HG03442 (cell line): ENCODE data around the gene TMEM255B.
"Not testable (repeated sequence)": the region's sequence is repeated elsewhere in the genome, so short reads cannot be mapped to it uniquely, and the experiment has no call there.

ENCODE experiments used
- ATAC-seq: cut with Tn5 transposase; IDR thresholded peaks from one replicate; pipeline ENCODE4 v1.9.1; 2021; ENCODE audit warnings: mild to moderate bottlenecking, moderate library complexity; ENCODE audit not compliant: unreplicated experiment

TMEM255B gene

DNA sequence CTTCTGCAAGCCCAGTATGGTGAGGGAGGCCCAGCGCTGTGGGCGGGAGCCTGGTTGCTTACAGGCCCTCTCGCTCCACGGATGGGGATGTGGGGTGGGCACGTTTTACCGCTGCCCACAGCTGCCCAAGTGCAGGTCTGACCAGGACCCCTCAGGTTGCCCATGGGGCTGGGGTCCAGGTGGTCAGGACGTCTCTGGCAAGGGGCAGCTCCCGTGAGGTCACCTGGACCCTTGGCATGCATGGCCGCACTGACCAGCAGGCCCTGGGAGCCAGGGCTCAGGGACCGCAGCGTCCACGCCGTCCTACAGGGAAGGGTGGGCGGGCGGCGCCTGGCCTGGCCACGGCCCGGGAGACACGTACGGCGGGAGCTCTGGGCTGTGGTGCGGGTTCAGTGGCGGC lies 72.0 kb downstream of the TMEM255B start:
- ATAC-seq: no peak

GRCh38 chr13:113832205-113832604 lies 73.2 kb downstream of the TMEM255B start:
- ATAC-seq: no peak

DNA sequence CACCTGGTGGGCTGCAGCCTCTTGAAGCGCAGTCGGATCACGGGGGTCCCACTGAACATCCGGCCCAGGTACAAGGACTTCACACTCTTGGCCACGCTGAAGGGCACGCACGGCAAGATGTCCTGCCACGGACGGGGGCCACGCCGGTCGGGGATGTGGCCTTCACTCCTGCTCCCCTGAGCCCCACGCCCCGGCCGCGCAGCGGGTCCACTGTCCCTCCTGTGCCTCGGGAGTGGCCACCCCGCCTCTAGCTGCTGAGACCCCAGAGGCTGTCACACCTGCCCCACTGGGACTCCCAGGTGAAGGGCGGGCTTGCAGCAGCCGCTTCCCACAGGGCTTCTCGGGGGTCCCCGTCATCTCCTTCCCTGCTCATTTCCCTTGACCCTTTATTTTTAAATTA lies 73.6 kb downstream of the TMEM255B start:
- ATAC-seq: no peak

DNA sequence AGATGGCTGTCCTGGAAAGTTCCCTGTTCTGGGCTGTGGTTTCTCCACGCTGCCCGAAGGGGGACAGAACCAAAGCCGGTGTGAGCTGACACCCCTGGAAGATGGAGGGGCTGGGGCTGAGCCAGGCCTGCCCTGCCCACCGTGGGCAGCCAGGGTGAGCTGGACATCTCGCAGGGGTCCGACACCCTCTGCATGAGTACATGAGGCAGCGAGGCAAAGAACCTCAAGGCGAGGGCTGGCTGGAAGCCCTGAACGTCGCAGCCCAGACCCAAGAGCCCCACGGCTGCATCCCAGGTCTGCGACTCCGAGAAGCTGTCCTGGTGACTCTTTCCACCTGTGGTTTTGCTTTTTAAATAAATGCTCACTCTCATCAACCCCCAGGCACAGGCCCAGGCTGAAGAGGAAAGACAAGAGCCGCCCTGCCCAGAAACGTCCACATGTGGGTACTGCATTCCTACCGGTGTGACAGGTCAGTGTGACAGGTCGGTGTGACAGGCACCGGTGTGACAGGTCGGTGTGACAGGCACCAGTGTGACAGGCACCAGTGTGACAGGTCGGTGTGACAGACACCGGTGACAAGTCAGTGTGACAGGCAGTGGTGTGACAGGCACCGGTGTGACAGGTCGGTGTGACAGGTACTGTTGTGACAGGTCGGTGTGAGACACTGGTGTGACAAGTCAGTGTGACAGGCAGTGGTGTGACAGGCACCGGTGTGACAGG lies 74.2 kb downstream of the TMEM255B start:
- ATAC-seq: no peak

DNA sequence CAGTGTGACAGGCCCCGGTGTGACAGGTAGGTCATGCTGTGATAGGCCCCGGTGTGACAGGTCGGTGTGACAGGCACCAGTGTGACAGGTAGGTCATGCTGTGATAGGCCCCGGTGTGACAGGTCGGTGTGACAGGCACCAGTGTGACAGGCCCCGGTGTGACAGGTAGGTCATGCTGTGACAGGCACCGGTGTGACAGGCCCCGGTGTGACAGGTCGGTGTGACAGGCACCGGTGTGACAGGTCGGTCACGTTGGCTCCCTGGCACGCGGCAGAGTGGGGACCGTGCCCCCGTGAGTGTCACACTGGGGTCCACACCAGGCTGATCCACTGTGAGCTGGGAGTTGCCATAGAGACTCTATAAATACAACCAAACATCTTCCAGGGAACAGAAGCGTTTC lies 75.0 kb downstream of the TMEM255B start:
- not testable (repeated sequence) for ATAC-seq

DNA sequence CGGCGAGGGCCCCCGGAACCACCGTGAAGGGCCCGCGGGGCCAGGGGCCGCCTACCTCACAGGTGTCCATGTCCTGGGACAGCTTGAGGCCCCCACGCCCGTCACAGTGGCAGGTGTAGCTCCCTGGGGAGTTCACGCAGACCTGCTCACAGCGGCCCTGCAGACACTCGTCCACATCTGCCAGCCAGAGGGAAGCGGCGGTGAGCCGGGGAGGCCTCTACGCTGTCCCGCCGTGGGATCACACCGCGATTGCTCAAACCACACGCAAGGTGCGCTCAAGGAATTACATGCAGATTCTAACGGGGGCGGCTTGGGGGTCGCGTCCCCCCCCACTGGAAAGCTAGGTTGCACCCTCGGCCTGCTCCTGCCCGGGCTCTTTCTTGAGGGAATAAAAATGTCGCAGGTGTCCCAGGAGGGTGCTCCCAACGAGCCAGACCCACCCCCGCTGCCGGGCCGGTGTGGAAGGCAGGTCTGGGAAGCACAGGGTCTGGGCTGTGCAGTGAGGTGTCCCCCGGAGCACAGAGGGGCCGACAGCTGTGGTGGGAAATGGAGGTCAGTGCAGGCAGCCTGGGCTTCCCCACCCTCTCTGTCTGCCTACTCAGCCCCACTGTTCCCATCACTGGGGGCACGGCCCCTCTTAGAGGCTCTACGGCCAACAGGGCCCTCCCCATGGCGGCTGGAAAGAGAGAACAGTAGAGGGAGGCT lies 75.6 kb downstream of the TMEM255B start:
- ATAC-seq: no peak

GRCh38 chr13:113835461-113836270 lies 76.6 kb downstream of the TMEM255B start:
- no peak for ATAC-seq

- ATAC-seq: no peak
Measured at GRCh38 chr13:113836768-113837559, 77.9 kb downstream of the TMEM255B start.

DNA sequence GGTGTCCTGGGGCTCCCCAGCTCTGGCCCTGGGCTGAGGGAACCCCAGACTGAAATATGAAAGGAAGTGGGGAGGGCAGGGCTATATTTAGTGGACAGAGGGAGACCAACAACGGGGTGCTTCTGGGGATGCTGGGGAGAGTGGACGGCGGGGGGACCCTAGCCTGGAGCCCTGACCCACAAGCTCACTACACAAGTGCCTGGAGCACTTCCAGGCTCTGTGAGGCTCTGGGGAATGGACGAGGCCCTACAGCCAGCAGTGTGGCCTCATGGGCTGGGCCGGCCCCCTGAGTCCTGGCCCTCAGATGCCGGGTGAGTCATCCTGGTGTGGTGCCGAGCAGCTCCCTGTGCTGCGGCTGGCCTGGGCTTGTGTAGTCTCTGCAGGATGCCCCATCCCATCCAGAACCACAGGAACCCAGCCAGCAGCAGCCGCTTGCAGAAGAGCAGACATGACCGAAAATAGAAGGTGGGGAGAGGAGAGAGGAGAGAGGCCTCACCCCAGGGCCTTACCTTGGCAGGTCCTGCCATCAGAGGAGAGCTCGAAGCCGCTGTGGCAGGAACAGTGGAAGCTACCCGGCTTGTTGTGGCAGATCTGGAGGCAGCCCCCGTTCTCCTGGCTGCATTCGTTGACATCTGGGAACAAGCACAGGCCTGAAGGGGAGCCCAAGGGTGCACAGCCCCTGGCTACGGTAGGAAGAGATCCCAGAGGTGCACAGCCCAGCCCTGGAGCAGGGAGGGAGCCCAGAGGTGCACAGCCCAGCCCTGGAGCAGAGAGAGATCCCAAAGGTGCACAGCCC lies 78.7 kb downstream of the TMEM255B start:
- no peak for ATAC-seq

- no peak for ATAC-seq
Measured at GRCh38 chr13:113838711-113839201, 79.7 kb downstream of the TMEM255B start.

- no peak for ATAC-seq
Measured at GRCh38 chr13:113839536-113840204, 80.6 kb downstream of the TMEM255B start.

DNA sequence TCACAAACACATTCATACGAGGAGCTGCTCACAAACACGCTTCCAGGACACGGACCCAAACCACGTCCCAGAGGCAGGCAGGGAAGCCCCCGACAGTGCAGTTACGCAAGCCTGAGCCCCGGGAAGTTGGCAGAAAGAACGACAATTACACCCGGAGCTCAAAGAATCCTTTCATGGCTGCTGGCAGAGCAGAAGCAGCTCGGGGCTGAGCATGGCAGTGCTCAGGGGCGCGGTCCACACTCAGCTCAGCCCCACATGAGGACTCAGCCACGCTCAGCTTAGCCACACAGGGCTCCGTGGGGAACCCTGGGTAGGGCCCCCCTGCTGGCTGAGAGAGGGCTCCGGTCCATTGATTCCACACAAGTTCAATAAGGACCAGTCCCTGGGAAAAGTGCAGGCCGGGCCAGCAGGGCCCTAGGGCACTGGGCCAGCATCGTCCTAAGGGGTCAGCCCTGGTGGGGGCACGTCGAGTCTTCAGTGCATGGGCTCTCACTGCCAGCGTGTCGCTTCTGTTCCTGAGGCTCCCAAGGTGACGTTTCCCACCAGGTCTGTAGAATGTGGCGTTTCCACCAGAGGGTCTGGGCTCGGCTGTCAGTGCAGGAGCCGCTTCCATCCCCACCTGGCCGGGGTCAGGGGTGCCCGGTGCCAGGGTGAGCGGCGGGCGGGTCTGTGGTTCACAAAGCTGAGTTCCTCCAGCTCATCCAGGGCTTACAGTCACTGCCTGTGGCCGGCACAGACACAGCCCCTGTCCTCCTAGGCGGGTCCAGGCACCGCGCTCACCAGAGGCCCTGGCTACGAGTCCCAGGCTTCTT lies 81.7 kb downstream of the TMEM255B start:
- no peak for ATAC-seq

DNA sequence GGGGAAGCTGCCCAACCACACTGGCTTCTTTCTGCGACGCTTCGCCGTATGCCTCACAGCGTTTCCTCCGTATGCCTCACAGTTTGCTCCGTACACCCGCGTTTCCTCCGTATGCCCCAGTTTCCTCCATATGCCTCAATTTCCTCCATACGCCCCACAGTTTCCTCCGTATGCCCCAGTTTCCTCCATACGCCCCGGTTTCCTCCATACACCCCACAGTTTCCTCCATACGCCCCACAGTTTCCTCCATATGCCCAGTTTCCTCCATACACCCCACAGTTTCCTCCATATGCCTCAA lies 82.3 kb downstream of the TMEM255B start:
- ATAC-seq: no peak

DNA sequence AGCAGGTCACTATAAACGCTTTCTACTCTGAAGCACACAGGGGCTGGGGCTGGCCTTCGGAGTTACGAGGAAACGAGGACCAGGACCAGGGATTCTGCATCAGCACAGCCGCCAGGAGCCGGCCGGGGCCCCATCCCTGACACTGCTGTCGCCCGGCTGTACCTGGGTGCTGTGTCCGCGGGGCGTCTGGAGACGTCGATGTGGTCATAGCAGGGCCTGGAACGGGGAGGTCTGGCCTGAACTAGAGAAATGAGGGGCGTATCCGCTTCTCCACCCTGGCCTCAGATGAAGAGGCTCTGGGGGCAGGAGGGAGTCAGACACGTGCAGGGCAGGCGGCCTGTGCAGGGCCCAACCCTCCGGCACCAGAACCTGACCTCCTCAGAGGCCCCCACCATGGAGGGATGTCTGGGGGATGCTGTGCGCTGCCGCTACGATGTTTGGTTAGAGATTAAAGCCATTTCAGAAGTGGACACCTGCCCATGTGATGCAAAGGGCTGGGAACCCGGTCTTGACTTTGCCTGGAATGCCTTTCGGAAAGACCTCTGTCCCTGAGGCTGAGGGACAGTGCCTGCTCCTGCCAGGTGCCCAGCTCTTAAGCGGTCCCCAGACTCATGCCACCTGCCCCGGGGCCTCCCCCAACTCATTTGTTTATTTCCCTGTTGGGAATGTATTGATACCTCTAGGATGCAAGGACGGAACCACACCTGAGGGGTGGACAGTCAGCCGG lies 83.5 kb downstream of the TMEM255B start:
- ATAC-seq: no peak

DNA sequence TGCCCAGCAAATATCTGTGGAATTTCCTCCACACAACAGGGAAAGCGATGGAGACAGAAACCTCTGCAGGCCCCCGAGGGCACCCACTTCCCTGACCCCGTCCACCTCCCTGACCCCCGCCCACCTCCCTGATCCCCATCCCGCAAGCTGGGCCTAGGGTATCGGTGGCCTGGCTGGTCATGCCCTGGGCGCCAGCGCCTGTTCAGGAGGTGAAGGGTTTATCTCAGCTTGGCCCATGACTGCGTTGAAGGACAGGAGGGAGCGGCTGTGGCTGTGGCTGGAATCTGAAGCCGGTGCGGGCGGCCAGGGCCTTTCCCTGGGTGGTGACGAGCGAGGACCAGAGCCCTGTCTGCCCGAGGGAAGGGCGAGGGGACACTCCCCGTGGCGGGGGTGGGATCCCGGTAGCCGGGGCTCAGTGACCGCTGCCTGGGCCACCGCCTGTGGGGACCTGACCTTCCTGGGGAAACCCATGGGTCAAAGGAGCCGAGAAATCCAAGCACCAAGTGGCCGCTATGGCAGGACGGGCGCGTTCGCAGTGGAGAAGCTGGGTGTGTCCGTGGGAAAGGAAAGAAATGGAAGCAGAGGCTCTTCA lies 84.1 kb downstream of the TMEM255B start:
- ATAC-seq: no peak

DNA sequence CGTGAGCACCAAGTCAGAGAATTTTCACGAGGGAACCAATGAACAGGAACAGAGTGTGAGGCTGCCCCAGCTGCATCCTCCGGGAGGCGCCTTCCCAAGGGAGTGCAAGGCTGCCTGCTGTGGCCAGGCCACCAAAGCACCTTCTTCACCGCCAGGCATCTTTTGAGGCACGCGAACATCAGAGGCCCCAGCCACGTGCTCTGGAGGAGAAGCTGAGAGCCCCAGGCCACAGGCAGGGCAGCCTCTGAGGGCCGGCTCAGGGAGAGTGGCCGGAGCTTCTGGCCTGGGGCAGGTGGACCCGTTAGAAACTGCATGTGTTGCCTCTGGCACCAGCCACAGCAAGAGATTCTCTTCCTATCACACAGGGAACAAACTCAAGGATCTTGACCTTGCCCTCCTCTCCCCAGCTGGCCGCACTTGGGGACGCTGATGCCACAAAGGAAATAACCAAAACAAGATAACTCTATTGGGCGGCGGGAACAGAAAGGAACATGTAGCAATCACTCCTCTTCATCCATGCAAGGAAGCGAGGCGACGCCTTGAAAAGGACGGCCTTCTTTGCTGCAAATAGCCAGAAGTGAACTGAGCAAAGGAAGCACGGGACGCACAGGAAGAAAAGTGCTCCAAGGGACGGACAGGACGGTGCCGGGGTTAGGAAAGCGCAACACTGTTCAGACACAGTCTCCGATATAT lies 85.0 kb downstream of the TMEM255B start:
- ATAC-seq: no peak

GRCh38 chr13:113845055-113845454 lies 86.0 kb downstream of the TMEM255B start:
- no peak for ATAC-seq
